Measurements from ENCODE around the gene DGKB. TPM values are rescaled to one million over a fixed set of nuclear protein-coding genes. Genes with fewer than 3 reads are reported as not detected.

The DGKB gene
- total RNA-seq, 4 donors from 2014 or later = 17.3 to 54.9 (median 26.1) TPM

DNA sequence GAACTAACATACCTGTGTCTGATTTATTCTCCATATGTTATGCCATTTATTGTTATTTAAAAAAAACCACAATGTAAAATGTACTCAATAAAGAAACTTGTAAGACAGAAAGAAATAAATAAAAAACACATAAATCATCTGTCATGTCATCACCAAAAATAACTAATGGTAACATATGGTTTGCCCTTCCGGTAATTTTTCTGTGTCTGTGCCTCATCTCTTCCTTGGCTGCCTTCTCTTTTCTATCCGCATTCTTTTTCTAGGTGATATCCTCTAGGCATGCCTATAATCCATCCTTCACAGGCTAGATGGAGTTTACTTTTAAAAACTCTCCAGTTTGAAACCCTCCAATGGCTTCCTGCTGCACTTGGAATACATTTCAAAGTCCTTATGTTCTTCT lies 609.1 kb downstream of the DGKB start:
- H3K4me3 ChIP-seq = no peak overlapping the region
- no peak overlapping the region for H3K27ac ChIP-seq
- H3K27me3 ChIP-seq = no peaks in the 10 kb centered on the region
- no peaks in the 10 kb centered on the region for H3K36me3 ChIP-seq
- TF ChIP-seq EP300 (IDR thresholded peaks at IDR 0.05) (no peak), POLR2AphosphoS5 (IDR thresholded peaks at IDR 0.05) (no peak), POLR2A (IDR thresholded peaks at IDR 0.05) (no peak), CTCF (IDR thresholded peaks at IDR 0.05) (no peak)
- WGBS, 2 donors (ENCODE audit: low coverage in 1 of 2) = 70 to 79% methylated on average over 2 of the region's 2 CpGs
- no peak for ATAC-seq
- H3K4me1 ChIP-seq = no peaks in the 10 kb centered on the region
- H3K9me3 ChIP-seq = no peaks in the 10 kb centered on the region

DNA sequence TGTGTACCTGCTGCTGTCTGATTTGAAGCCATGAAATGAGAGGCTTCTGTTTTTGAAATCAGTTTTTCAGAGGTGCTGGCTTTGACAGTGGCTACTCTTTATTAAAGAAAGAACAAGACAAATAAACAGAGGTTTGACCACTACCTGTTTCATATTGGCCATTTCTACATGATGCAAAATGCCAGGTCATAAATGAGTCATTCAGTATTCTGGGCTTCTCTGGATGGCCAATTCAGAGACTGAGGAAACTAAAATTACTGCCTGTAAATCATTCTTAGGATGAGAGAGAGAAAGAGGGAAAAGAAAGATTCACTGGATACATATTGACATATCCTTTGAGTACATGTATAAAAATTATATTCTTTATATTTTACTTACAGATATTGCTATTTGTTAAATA lies 609.8 kb downstream of the DGKB start:
- no peaks in the 10 kb centered on the region for H3K9me3 ChIP-seq
- no peak overlapping the region for H3K27ac ChIP-seq
- H3K27me3 ChIP-seq = no peaks in the 10 kb centered on the region
- no peaks in the 10 kb centered on the region for H3K4me1 ChIP-seq
- H3K36me3 ChIP-seq = no peaks in the 10 kb centered on the region
- H3K4me3 ChIP-seq = no peak overlapping the region
- no peak for ATAC-seq
- TF ChIP-seq EP300 (IDR thresholded peaks at IDR 0.05) = no peak
- no peak for TF ChIP-seq POLR2A (IDR thresholded peaks at IDR 0.05)
- TF ChIP-seq CTCF (IDR thresholded peaks at IDR 0.05) = no peak
- no peak for TF ChIP-seq POLR2AphosphoS5 (IDR thresholded peaks at IDR 0.05)

DNA sequence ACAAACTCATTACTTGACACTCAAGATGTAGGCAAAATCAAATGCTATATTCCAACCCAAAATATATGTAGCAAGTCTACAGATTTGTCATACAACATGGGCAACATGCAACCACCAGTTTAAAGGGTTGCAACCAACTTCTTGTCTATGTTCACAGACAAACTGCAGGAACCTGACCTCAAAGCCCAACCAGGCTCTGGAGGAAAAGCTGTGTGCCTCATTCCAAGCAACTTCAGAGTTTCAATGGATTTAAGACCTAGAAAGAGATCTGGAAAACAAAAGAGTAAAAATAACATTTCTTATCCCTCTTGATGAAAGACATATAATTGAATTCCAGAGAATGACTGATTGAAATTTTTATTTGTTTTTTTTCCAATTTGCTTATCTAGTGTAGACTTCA lies 612.6 kb downstream of the DGKB start:
- Histone ChIP-seq H3K4me3 (no peak overlapping the region), H3K27ac (no peak overlapping the region), H3K36me3 (no peaks in the 10 kb centered on the region), H3K9me3 (no peaks in the 10 kb centered on the region), H3K27me3 (no peaks in the 10 kb centered on the region), H3K4me1 (no peaks in the 10 kb centered on the region)
- no peak for ATAC-seq
- TF ChIP-seq POLR2AphosphoS5 (IDR thresholded peaks at IDR 0.05) (no peak), EP300 (IDR thresholded peaks at IDR 0.05) (no peak), CTCF (IDR thresholded peaks at IDR 0.05) (no peak), POLR2A (IDR thresholded peaks at IDR 0.05) (no peak)

DNA sequence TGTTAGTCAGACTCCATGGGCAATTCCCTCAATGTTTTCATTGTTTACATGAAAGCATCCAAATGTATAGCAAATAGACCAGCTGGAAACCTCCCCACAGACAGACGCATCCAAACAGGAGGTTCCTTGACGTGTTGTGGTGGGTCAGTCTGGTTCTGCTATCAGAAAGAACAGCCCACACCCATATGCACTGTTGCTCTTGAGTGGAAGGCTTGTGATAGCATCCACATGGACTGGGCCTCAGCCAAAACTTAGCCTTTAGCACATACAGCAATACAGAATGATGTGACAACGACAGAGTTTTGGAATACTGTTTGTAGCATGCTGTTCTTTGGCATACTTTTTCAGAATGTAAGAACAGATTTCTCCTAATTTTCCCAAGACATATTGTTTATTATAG lies 613.9 kb downstream of the DGKB start:
- Histone ChIP-seq H3K9me3 (no peaks in the 10 kb centered on the region), H3K4me3 (no peak overlapping the region), H3K4me1 (no peaks in the 10 kb centered on the region), H3K36me3 (no peaks in the 10 kb centered on the region), H3K27me3 (no peaks in the 10 kb centered on the region), H3K27ac (no peak overlapping the region)
- no peak for TF ChIP-seq POLR2AphosphoS5 (IDR thresholded peaks at IDR 0.05)
- TF ChIP-seq CTCF (IDR thresholded peaks at IDR 0.05) = no peak
- TF ChIP-seq POLR2A (IDR thresholded peaks at IDR 0.05) = no peak
- TF ChIP-seq EP300 (IDR thresholded peaks at IDR 0.05) = no peak
- 42 to 49% methylated on average over 2 to 3 of the region's 3 CpGs for WGBS, 2 donors (ENCODE audit: low coverage in 1 of 2)
- no peak for ATAC-seq

- Histone ChIP-seq H3K4me1 (no peaks in the 10 kb centered on the region), H3K36me3 (no peaks in the 10 kb centered on the region), H3K27me3 (no peaks in the 10 kb centered on the region), H3K9me3 (no peaks in the 10 kb centered on the region), H3K4me3 (no peak overlapping the region), H3K27ac (no peak overlapping the region)
- TF ChIP-seq EP300 (IDR thresholded peaks at IDR 0.05) = no peak
- no peak for TF ChIP-seq POLR2AphosphoS5 (IDR thresholded peaks at IDR 0.05)
- TF ChIP-seq CTCF (IDR thresholded peaks at IDR 0.05) = no peak
- no peak for TF ChIP-seq POLR2A (IDR thresholded peaks at IDR 0.05)
- no peak for ATAC-seq
- WGBS, 2 donors (ENCODE audit: low coverage in 1 of 2) = 38 to 91% methylated on average over 2 of the region's 2 CpGs
These were observed 615.2 kb downstream of the DGKB start for GRCh38 chr7:14287398-14287797.

Measured in gastroesophageal sphincter (tissue), 4 donors.